Measurements from ENCODE around the gene CTSH.

DNA sequence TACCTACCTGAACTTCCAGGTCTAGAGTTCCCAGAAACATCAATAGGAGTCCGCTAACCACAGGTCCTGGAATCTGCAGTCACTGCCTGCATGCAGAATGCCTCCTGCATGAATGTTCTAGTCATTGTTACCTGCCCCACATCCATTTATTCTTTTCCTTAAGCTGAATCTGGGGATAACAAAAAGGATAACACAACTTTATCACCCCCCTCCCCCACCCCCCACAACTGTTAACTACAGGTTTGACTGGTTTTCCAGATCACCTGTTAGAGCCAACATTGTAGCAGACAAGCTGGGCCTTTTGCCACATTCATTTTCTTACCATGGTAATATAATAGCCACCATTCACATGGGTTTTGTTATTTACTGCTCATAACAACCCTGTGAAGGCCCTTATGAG, 4.6 kb upstream of the CTSH start:
- TF ChIP-seq, protein P1, sequence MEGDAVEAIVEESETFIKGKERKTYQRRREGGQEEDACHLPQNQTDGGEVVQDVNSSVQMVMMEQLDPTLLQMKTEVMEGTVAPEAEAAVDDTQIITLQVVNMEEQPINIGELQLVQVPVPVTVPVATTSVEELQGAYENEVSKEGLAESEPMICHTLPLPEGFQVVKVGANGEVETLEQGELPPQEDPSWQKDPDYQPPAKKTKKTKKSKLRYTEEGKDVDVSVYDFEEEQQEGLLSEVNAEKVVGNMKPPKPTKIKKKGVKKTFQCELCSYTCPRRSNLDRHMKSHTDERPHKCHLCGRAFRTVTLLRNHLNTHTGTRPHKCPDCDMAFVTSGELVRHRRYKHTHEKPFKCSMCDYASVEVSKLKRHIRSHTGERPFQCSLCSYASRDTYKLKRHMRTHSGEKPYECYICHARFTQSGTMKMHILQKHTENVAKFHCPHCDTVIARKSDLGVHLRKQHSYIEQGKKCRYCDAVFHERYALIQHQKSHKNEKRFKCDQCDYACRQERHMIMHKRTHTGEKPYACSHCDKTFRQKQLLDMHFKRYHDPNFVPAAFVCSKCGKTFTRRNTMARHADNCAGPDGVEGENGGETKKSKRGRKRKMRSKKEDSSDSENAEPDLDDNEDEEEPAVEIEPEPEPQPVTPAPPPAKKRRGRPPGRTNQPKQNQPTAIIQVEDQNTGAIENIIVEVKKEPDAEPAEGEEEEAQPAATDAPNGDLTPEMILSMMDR (conservative IDR thresholded peaks at IDR 0.05 in 1 of 2, IDR thresholded peaks at IDR 0.05 in 1 of 2; ENCODE audit: extremely low read depth in 1 of 2, insufficient read depth in 1 of 2, low read depth in 1 of 2, low read length in 2 of 2): no peak
- TF ChIP-seq EZH2 (IDR thresholded peaks at IDR 0.05; ENCODE audit: borderline replicate concordance, low read length): no peak

All from mammary epithelial cell (primary cell).